Measurements from ENCODE around the gene MAPRE3.

The MAPRE3 gene

GRCh38 chr2:26951236-26951635, 19.2 kb upstream of the MAPRE3 start:
- DNase-seq, result no peak

GRCh38 chr2:26952374-26952773, 18.1 kb upstream of the MAPRE3 start:
- no peak for DNase-seq

GRCh38 chr2:26954135-26954534, 16.3 kb upstream of the MAPRE3 start:
- DNase-seq, result no peak

- no peak for DNase-seq
Measured at GRCh38 chr2:26957041-26957440, 13.4 kb upstream of the MAPRE3 start.

GRCh38 chr2:26957534-26957933, 12.9 kb upstream of the MAPRE3 start:
- no peak for DNase-seq

GRCh38 chr2:26959331-26959730, 11.1 kb upstream of the MAPRE3 start:
- DNase-seq, result no peak

DNA sequence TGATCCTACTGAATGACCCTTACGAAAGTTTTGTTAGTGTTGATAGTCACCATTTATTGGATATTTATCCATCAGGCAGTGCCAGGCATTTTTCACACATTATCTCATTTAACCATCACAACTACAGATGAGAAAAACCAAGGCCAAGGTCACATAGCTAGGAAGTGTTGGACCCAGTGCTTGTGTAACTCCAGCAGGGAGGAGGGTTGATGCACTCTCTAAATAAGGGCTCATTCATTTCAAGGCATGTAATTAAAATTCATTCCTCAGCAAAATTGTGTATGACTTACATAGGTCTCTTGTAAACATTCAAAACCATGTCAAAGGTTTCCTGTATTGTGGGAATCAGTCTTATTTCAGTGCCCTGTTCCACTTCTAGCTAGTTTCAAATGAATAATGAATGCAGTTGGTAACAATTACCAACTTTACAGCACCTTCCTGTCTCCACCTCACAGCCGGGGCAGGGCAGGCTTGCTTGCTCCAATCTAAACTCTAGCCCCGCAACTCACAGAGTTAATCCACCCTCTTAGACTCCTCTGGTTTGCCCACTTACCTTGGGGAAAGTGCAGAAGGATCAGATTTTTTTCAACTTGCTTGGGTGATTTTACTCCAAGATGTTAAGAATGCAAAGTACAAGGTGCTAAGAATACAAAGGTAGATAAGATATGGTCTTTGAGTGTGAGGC, 5.8 kb upstream of the MAPRE3 start:
- DNase-seq, result no peak

GRCh38 chr2:26968001-26968400, 2.4 kb upstream of the MAPRE3 start:
- no peak for DNase-seq

DNA sequence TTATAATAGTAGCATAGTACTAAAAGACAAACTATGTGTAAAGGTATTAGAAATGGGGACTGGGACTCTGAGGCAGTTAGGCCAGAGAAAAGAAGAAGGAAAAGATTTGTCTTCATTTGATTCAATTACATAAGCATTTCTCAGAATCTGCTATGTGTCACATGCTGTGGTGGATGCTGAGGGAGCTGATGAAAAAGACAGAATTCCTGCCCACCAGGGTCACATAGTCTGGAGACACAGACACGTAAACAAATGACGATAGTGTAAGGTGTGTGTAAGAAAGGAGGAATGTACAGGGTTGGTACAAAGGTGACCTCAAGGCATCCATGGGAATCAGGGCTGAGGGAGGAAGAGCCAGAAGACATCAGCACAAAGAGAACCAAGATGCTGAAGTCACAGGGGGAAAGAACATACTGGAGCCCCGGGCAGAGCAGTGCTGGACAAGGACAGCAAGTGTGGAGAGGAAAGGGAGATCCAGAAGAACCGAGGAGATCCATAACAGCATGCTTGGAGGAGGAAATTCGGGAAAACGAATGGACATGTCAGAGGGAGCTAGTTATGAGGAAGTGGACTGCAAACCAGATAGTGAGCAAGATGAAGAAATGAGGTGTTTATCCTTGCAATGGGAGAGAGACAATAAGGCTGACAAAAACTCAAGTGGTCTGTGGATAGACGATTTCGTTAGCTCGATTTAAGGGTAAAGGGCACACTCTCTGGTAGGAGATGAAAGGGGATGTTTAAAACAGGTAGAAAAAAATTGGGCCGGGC, 1.2 kb upstream of the MAPRE3 start:
- no peak for DNase-seq

DNA sequence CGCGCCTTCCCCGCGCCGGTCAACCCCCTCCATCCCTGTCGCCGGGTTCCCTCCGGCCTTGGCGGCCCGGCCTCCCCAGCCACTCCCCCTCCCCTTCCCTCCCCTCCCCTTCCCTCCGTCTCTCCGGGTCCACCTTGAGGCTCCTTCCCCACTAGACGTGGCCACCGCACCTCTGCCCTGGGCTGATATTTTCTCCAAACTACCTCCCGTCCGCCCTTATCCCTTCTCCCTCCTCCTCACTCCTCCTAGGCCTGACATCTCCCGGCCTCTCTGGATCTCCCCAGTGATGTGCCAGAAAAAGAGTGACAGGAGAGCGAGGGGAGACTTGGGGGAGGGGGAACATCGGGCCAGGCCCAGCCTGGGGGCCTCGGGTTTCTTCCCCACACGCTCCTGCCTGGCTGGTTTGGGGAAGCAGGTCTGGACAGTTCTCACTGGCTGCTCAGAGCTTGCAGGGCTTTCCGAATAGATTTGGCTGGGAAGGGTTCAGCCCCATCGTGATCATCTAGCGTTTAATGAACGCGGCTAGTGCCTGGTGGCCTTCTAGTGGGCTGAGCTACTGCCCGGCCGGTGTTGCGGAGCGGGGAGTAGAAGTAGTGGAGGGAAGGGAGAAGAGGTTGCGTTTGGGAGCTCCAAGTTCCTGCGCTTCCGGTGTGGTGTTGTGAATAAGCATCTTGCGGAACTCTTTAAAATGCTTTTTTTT, 641 bp downstream of the MAPRE3 start:
- DNase-seq, result no peak

DNA sequence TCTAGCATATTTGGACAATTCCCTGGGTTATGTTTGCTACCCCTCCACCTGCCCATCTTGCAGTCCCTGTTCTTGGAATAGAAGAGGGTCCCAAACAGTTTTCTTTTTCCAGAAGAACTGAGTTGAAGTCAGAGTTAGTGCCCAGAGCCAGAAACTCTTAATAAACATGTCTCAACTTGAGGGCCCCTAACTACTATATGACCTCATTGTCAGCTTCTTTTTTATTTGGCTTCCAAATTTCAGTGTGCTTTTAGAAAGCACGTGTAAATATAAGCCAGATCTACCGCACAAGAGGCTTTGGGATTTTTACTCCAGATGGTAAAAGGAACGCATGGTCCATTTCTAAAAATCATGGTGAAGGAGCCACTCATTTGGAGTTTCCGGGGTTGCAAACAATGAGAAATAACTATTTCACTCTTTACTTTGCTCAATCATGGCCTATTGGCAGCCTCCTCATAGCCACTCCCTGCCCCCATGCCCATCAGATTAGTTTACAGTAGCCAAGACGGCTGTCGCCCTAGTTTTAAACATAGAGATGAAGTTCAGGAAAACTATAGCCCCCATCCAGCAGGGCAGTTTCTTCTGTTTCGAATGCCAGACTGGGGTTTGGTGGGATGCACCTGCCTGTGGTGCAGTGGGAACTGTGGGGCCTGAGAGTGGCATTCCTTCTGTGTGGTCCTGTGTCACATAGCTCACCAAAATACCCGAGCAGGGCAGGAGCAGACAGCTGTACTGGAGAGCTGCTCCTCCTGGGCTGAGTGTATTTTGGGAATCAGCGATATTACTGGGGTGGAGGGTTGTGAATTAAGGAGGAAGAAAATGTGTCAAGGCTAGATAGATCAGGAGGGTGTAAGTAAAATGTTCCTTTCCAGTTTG, 1.7 kb downstream of the MAPRE3 start:
- no peak for DNase-seq

- no peak for DNase-seq
Measured at GRCh38 chr2:26974352-26974751, 3.9 kb downstream of the MAPRE3 start.

GRCh38 chr2:26975102-26975501, 4.7 kb downstream of the MAPRE3 start:
- DNase-seq, result no peak

GRCh38 chr2:26975656-26976055, 5.2 kb downstream of the MAPRE3 start:
- DNase-seq, result no peak

DNA sequence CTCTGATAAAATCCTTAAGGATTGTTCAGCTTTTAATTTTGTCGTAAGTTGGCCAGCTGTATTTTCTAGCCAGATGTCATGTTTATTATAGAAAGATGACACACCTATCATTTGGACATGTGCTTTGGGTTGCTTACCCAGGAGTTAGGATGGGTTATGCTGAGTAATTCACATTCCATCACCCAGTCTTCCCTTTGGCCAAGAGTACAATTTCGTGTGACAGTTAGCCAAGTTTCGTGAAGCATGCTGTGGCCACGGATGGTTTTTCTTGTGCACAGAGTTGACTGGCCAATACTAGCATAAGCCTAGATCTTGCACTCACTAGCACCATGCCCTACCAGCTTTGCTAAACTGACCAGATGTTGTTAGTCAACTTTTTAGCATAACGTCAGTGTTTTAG, 5.8 kb downstream of the MAPRE3 start:
- DNase-seq, result no peak

GRCh38 chr2:26977012-26977411, 6.6 kb downstream of the MAPRE3 start:
- DNase-seq, result no peak

DNA sequence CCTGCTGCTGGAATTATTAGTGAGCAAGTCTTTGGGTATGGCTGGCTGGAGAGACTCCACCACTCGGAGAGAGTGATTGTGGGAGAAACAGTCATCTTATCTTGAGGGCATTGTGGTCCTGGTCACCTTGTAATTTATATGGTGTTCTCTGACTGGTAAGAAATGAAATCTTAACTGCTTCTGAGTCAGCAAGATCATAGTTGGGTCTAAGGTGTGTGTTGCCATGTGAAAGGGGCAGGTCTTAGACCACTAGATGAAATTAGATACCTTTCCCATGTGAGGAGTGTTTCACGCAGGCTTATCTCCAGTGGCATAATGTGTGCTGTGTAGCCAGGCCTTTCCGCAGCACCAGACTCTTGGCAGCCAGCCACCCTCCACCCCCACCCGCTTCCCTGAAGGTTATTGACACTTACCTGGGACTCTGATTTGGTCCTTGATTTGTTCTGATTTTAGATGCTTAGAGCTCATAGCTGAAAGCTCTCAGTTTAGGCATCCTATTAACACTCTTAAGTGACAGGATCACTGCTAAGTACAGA, 7.7 kb downstream of the MAPRE3 start:
- no peak for DNase-seq

- DNase-seq, result no peak
Measured at GRCh38 chr2:26979741-26980140, 9.3 kb downstream of the MAPRE3 start.

GRCh38 chr2:26980971-26981370, 10.5 kb downstream of the MAPRE3 start:
- no peak for DNase-seq

GRCh38 chr2:26982102-26982742, 11.8 kb downstream of the MAPRE3 start:
- no peak for DNase-seq

DNA sequence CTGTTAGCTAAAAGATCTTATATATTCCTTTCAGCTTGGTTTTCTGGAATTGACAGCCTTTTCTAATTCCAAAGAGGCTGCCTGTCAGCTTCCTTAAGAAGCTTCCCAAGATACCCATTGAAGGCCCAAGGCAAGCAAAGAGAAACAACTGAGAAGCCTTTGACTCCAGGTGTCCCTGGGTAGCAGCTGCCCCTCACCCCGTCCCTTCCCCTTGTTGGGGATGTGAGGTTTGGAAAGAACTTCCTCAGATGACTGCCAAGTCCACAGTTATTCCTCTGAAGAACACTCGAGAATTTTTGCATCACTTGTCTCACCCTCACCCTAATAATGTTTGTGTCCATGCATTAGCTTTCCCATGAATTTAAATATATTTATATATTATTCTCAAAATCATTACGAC, 13.3 kb downstream of the MAPRE3 start:
- no peak for DNase-seq

GRCh38 chr2:26985807-26986206, 15.4 kb downstream of the MAPRE3 start:
- no peak for DNase-seq
